Cardiac septum (tissue), 1 donor: ENCODE data around the gene SELENON. TPM values are rescaled to one million over a fixed set of nuclear protein-coding genes. Genes with fewer than 3 reads are reported as not detected.
A peak's percentile ranks its signal among the peaks of the same experiment; 100 is the strongest.

Experiments used
- DNase-seq: peaks from one replicate; pipeline ENCODE4 v3.0.0-alpha.2; 2020; ENCODE audit warnings: low spot score
- intact Hi-C: fragments of 100-400 bp; cut with DNase I; formaldehyde crosslinking; loops from one replicate; pipeline ENCODE4 v1.14.0; 2022
- total RNA-seq: library from RNA; stranded (reverse); fragmentation: NEBNext Ultra II Directional; extraction: Animal tissue kit (Norgen Biotek cat#: 25700); gene quantifications from one replicate; pipeline ENCODE4 v1.2.1, GENCODE V29; 2021
- donor health status: DM: no; HTN: no; CAD: no.

Gene SELENON
- total RNA-seq, 1 donor from 2014 or later, result 53.0 TPM

GRCh38 chr1:25804964-25805862 lies 5.2 kb downstream of the SELENON start:
- intact Hi-C loops, result loop anchor here (5.0 kb wide), 1 partner anchor 303 kb away; no protein-coding TSS in a partner anchor
- no peak for DNase-seq

GRCh38 chr1:25805863-25806225 lies 5.9 kb downstream of the SELENON start:
- intact Hi-C loops, result loop anchor here (5.0 kb wide), 1 partner anchor 304 kb away; no protein-coding TSS in a partner anchor
- no peak for DNase-seq

GRCh38 chr1:25806418-25806817 lies 6.4 kb downstream of the SELENON start:
- intact Hi-C loops, result loop anchor here (5.0 kb wide), 1 partner anchor 304 kb away; no protein-coding TSS in a partner anchor
- DNase-seq, result no peak

- intact Hi-C loops, result loop anchor here (5.0 kb wide), 1 partner anchor 305 kb away; no protein-coding TSS in a partner anchor
- DNase-seq, result no peak
These were observed 7.7 kb downstream of the SELENON start for GRCh38 chr1:25807480-25808390.

- intact Hi-C loops, result loop anchor here (5.0 kb wide), 1 partner anchor 306 kb away; no protein-coding TSS in a partner anchor
- DNase-seq, result no peak
These were observed 8.7 kb downstream of the SELENON start for GRCh38 chr1:25808481-25809244.

GRCh38 chr1:25809283-25809926 lies 9.4 kb downstream of the SELENON start:
- intact Hi-C loops, result loop anchor here (5.0 kb wide), 1 partner anchor 307 kb away; no protein-coding TSS in a partner anchor
- DNase-seq, result no peak

- intact Hi-C loops, result loop anchor here (5.0 kb wide), 1 partner anchor 308 kb away; no protein-coding TSS in a partner anchor
- DNase-seq, result no peak
These were observed 9.9 kb downstream of the SELENON start for GRCh38 chr1:25809929-25810328.

- intact Hi-C loops, result no loop called here
- peak; percentile 90 for DNase-seq
These were observed 10.6 kb downstream of the SELENON start for GRCh38 chr1:25810341-25811299.

GRCh38 chr1:25811384-25812082 lies 11.5 kb downstream of the SELENON start:
- intact Hi-C loops, result no loop called here
- no peak for DNase-seq

GRCh38 chr1:25813071-25813733 lies 13.2 kb downstream of the SELENON start:
- intact Hi-C loops, result no loop called here
- no peak for DNase-seq

- DNase-seq, result peak; percentile 56
- intact Hi-C loops, result no loop called here
These were observed 13.9 kb downstream of the SELENON start for GRCh38 chr1:25813734-25814471.

- intact Hi-C loops, result loop anchor here (5.0 kb wide), 1 partner anchor 567 kb away; the partner anchor contains the start of gene RSRP1
- DNase-seq, result peak; percentile 58
These were observed 14.6 kb downstream of the SELENON start for GRCh38 chr1:25814549-25815087.

GRCh38 chr1:25815208-25816111 lies 15.5 kb downstream of the SELENON start:
- peak; percentile 41 for DNase-seq
- intact Hi-C loops, result loop anchor here (5.0 kb wide), 1 partner anchor 568 kb away; the partner anchor contains the start of gene RSRP1

GRCh38 chr1:25816112-25816718 lies 16.2 kb downstream of the SELENON start:
- peak; percentile 71 for DNase-seq
- intact Hi-C loops, result loop anchor here (5.0 kb wide), 1 partner anchor 569 kb away; the partner anchor contains the start of gene RSRP1
